ENCODE data around the gene ENTPD1.
"Not testable (repeated sequence)": the region's sequence is repeated elsewhere in the genome, so short reads cannot be mapped to it uniquely, and the experiment has no call there.

Gene ENTPD1

DNA sequence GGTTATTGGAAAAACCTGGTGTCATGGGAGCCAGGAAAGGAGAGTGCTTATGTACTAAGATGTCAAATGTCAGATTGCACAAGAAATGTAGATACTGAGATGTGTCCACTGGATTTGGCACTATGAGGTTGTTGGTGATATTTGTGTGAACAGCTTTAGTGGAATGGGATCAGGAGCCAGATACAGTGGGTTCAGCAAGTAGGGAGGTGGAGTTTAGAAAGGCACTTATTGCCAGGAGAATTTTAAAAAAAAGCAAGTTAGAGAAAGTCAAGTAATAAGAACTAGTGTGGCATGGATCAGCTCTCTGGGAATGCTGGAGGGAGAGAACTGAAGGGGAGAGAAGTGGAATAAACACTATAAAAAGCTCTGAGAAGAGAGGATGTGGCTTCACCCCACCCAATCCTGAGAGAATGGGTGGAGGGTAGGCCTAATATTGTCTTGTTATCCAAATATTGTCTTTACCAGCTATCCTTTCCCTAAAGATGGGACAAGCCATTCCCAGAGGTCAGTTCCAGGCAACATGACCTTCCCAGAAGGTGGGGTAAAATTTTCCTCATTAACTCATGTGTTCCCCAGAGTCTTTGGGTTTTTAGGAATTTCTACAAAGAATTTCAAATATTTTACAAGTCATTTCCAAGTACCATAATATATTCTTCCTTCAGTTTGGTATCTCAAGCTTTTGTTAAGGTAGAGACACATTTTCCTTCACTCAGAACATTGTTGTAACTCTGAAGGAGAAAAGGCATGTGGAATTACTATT, 42.3 kb downstream of the ENTPD1 start:
- no peak for DNase-seq

DNA sequence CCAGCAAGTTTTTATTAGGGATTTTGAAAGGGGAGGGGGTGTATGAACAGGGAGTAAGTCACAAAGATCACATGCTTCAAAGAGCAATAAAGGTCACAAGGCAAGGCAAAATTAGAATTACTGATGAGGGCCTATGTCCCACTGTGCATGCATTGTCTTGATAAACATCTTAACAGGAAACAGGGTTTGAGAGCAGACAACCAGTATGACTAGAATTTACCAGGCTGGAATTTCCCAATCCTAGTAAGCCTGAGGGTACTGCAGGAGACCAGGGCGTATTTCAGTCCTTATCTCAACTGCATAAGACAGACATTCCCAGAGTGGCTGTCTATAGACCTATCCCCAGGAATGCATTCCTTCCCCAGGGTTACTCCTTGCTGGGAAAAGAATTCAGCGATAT, 44.3 kb downstream of the ENTPD1 start:
- not testable (repeated sequence) for DNase-seq

DNA sequence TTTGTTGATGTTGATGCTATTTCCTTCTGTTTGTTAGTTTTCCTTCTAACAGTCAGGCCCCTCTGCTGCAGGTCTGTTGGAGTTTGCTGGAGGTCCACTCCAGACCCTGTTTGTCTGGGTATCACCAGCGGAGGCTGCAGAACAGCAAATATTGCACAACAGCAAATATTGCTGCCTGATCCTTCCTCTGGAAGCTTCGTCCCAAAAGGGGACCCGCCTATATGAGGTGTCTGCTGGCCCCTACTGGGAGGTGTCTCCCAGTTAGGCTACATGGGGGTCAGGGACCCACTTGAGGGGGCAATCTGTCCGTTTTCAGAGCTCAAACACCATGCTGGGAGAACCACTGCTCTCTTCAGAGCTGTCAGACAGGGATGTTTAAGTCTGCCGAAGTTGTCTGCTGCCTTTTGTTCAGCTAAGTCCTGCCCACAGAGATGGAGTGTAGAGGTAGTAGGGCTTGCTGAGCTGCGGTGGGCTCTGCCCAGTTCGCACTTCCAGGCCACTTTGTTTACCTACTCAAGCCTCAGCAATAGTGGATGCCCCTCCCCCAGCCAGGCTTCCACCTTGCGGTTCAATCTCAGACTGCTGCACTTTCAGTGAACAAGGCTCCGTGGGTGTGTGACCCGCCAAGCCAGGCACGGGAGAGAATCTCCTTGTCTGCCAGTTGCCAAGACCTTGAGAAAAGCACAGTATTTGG, 50.9 kb downstream of the ENTPD1 start:
- DNase-seq, result not testable (repeated sequence)

DNA sequence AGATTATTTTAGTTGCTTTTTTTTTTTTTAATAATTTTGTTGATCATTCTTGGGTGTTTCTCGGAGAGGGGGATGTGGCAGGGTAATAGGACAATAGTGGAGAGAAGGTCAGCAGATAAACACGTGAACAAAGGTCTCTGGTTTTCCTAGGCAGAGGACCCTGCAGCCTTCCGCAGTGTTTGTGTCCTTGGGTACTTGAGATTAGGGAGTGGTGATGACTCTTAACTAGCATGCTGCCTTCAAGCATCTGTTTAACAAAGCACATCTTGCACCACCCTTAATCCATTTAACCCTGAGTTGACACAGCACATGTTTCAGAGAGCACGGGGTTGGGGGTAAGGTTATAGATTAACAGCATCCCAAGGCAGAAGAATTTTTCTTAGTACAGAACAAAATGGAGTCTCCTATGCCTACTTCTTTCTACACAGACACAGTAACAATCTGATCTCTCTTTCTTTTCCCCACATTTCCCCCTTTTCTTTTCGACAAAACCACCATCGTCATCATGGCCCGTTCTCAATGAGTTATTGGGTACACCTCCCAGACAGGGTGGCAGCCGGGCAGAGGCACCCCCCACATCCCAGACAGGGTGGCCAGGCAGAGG, 52.8 kb downstream of the ENTPD1 start:
- DNase-seq, result not testable (repeated sequence)

DNA sequence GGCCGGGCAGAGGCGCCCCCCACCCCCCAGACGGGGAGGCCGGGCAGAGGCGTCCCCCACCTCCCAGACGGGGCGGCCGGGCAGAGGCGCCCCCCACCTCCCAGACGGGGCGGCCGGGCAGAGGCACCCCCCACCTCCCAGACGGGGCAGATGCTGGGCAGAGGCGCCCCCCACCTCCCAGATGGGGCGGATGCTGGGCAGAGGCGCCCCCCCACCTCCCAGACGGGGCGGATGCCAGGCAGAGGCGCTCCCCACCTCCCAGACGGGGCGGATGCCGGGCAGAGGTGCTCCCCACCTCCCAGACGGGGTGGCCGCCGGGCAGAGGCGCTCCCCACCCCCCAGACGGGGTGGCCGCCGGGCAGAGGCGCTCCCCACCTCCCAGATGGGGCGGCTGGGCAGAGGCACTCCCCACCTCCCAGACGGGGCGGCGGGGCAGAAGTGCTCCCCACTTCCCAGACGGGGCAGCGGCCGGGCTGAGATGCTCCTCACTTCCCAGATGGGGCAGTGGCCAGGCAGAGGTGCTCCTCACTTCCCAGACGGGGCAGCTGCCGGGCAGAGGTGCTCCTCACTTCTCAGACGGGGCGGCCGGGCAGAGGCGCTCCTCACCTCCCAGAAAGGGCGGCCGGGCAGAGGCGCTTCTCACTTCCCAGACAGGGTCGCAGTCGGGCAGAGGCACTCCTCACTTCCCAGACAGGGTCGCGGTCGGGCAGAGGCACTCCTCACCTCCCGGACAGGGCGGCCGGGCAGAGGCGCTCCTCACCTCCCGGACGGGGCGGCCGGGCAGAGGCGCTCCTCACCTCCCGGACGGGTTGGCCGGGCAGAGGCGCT, 53.6 kb downstream of the ENTPD1 start:
- no peak for DNase-seq

DNA sequence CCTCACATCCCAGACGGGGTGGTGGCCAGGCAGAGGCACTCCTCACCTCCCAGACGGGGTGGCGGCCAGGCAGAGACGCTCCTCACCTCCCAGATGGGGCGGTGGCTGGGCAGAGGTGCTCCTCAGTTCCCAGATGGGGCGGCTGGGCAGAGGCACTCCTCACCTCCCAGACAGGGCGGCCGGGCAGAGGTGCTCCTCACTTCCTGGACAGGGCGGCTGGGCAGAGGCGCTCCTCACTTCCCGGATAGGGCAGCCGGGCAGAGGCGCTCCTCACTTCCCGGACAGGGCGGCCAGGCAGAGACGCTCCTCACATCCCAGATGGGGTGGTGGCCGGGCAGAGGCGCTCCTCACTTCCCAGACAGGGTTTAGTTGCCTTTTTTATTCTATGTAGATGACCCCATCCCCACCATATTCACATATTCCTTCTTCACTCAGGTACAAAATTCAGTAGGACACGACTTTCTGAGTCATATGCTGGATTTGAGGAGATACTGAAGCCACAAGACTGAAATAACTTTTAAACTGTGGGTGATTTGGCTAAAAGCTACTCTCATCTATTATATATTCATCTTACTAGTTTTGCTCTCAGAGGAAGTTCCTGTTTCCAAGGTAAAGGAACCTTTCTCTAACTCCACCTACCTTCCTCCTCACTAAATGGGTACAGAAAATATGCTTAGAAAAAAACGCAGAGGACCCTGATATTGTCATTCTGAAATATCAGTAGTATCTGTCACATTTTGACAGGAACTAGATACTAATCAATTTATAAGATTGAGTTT, 54.4 kb downstream of the ENTPD1 start:
- no peak for DNase-seq

DNA sequence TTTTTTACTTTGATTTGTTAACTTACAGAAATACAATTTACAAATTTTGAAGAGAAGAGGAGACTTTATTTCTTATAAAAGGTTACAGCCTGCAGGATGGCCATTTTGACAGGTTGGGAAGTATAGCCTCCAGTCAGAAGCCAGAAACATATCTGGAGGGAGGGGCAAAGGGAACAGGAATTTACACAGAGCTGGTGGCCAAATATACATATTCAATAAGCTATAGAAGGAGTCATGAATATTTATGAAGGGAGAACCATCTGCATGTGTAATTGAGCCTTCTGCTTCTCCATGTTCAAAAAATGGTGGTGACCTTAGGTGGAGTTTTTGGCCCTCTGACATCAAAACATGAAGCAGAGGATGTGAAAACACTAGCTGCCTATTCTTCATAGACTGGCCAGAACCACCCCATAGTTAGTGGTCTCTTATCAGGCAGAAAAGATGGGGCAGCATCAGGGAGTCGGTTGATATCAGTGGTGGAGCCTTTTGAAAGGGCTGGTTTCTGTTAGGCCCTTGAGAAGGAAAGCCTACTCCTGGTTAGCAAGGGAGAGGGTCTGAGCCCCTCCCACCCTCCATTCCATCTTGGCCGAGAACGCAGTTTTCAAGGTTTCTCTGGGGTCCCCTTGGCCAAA, 57.2 kb downstream of the ENTPD1 start:
- no peak for DNase-seq

DNA sequence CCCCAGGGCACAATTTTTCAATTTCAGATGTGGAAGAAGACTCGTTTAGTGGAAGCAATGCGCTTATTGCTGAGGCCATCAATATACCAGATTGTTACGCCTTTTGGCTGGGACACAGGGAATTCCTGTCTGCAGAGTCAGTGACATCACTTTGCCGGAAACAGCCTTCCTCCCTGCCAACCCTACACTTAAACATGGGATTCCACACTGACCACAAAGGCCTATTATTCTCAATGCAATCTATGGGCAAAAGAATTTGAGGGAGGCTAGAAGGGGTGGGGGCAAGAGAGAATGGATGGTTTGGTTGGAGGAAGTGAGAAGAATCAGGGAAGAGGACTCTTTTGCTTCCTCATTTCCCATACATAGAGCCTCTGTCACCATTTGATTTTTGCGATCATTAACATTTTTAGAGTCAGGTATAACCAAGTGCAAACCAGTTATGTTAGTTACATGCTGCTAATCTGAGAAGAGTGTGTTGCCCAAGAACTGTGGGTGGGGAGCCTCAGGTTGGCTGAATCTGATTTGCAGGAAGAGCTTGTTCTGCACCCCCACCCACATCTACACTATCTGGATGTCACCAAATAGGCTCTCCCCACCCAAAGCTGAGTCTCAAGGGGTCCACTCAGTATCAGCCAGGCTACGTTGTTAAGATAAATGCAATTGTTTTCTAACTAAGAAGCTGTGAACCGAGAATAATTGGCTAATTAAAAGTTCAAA, 58.2 kb downstream of the ENTPD1 start:
- DNase-seq, result no peak

DNA sequence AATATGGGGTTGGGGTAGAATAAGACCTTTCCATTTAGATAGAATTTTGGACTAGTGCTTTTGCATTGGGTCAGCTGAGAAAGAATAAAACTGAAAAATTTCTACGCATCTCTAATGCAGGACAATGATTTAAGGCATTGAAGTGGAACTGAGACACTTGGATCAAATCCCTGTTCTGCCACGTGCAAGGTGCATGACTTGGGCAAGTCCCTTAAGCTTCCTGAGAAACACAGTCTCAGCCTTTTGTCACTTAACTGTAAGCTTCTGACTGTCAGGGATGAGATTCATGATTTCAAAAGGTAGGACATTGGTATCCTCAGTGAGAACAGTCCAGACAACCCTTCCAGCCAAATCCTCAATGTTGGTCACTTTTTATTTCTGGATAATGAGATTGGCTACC, 59.2 kb downstream of the ENTPD1 start:
- DNase-seq, result no peak

DNA sequence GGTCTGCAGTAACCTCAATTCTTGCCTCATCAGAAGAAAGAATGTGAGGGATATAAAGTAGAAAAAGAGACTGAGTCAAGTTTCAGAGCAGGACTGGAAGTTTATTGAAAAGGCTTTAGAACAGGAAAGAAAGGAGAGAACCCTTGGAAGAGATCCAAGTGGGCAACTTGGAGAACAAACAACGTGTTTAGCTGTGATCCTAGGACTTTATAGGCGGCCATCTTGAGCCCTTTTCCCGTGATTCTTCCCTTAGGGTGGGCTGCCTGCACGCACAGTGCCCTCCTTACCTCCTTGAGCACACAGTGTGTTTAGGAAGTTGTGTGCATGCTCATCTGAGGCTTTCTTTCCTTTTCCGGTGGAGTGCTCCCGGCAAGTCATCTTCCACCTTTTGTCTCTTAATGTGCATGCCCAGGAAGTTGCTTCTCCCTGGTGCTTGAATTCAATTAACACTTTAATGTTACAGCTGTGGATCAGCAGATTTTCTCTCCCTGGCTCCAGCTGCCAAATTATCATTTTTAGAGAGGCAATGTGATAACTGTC, 59.8 kb downstream of the ENTPD1 start:
- DNase-seq, result no peak

DNA sequence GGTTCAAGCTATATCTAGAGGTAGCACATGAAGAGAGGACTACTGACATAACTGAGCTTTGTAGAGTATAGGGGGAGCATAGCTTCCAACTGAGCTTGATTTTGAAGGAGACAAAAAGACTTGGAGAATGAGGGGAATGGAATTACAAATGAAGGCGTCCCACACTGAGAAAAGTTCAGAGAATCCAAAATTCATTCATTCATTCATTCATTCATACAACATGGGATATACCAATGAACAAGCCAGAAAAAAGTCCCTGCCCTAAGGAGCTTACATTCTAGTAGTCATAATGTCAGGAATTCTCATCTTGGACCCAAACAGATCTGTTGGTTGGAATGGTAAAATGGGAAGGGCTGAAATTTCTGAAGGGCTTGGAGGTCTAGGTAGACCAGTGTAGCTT, 62.0 kb downstream of the ENTPD1 start:
- DNase-seq, result no peak

DNA sequence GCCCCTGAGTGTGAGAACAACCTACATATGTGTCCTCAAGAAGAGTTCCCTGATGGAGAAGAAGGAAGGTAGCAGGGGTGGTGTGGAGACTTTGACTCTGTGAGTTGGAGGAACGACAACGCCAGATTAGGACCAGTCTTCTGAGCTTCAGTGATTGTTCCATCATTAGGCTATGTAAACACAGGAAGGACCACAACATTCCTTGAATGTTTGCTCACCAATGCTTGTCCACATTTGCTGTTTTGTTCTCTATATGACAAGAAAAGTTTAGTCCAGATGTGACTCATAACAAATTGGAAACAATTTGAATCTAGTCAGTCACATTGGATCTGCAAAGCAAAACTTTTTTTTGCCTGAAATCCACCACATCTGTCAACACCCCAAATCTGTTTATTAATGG, 62.7 kb downstream of the ENTPD1 start:
- no peak for DNase-seq

DNA sequence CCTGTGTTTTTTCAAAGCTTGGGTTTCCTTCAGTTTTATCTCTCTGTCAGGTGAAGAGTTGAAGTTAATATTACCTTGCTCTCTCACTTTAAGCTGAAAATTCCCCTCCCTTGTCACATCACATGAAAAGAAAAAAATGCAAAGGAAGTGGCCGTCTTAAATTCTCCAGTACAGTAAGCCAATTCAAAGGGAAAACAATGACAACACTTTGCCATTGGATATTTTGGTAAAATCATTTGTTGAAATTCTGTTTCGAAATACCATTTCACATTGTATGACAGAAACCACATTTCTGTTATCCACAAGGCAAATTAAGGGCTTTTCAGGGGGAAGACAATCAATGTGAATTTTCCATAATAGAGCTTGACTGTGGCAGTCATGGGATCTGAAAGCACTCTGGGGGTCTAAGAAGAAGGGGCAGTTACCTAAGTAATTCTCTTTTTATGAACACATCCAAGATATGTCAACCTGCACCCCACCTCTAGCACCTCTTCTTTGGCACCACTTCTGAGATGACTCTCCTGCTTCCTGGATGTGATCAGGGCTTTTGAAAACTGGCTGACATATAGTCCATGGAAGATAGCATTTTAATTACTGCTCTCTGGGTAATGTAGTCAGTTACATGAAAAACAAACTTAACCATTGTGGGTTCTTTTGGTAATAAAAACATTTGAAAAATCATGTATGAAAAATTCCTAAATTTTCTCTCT, 63.8 kb downstream of the ENTPD1 start:
- DNase-seq, result no peak

DNA sequence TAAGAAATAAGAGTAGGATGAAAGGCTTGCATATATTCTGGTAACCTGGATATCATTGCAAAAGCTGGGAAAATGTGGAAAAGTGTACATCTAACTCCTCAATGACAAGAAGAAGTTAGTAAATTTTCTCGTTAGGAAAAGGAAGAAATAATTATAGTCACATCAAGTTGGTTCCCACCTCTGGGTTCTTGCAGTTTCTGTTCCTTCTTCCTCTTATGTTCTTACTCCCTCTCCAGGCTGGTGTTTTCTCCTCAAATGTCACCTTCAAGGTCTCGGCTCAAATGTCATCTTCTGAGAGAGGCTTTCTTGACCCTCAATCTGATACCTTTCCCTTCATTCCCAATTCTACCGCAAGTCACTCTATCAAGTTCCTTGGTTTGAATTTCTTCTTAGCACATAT, 64.4 kb downstream of the ENTPD1 start:
- DNase-seq, result no peak

DNA sequence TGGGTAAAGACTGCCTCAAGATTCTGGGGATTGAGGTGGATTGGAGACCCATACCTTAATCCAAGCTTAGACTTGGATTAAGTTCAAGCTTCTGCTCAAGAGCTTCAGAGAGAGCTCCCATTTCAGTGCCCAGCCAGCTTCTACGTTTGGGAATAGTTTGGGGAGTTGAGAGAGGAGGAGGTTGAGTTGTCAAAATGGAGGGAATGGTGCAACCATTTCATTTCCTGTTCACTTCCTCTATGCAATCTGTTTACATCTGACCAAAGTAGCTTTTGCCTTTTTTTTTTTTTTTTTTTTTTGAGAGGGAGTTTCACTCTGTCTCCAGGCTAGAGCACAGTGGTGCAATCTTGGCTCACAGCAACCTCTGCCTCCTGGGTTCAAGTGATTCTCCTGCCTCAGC, 65.8 kb downstream of the ENTPD1 start:
- DNase-seq, result no peak

DNA sequence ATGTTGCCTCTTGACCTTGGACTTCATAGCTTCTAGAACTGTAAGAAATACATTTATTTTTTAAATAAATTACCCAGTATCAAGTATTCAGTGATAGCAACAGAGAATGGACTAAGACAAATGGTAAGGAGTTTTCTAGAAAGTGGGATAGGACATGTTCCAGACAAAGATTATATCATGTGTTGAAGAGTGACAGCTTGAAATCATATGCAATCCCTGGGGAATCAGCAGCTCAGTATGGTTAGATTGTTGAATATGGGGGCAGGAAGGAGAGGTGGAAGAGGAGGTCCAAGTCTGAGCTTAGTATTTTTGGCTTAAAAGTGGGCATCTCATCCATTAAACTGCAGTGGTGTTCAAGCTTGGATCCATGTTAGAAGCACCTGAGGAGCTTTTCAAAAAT, 74.1 kb downstream of the ENTPD1 start:
- no peak for DNase-seq

DNA sequence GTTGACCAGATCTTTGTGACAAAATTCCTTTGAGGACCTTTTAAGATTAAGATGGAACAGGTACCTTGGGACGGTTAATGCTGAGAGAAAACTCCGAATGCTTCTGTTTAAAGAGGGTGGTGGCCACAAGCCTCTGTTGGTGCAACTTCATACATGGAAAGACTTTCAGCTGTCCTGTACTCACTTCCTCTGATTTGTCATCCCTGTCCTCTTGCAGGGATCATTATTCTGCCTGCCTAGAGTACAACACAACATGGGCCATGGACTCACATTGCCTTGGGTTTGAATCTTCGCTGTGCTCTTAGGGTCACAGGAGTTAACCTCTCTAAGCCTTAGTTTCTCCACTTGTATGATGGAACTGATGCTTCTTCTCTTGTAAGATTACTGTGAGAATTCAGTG, 75.1 kb downstream of the ENTPD1 start:
- no peak for DNase-seq

DNA sequence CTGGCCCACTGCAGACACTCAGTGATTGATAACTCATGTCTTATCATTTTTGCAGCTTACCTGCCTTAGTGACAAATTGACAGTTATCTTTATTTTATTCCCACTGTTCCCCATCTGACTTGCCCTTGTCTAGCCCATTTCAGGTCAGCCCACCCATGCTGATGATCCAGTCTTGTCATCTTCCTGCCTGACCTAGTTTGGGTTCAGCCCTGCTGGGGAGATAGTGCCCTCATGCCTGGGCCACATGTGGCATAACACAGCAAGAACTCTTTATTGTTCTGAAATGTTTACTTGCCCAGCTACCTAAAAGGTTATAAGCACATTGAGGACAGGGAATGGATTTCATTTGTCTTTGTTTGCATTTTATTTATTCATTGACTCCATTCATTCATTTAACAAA, 75.6 kb downstream of the ENTPD1 start:
- no peak for DNase-seq

DNA sequence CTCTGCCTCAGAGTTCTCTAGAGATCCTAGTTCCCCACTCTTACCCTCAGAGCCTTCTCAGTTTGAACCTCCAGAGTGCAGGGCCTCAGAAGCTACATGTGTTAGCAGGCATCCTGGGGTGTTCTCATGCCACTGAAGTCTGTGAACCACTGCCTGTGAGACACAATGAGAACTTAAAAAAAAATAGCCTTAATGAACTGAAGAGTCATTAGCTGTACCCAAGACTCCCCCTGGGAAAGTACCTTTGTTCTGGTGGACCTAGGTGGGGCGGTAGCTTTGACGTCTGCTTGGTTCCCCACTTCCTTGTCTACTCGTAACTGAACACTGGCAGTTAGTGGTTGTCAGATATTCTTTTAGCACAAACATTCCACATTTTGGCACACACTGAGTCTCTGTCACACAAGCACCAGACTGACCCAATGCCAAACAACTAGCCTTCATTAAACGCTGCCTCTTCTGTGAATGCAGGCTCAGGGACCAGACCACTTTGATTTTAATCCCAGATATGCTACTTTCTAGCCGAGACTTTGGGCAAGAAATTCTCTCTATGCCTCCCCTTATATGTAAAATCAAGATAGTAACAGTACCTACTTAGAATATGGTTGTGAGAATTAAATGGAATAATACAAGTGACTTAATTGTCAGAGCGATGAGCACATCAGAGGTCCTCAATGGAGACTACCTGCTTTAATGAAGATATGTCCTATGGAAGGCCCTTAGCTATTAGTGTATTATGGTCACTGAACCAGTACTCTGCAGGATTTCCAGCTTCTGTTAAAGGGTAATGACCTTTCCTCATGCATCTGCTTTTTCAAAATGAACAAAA, 76.5 kb downstream of the ENTPD1 start:
- peak; percentile 35 for DNase-seq
